Endothelial cell of umbilical vein (primary cell): ENCODE results near the gene CTNND2. TPM values are rescaled to one million over a fixed set of nuclear protein-coding genes. Genes with fewer than 3 reads are reported as not detected.

ENCODE experiments used
- BruUV-seq: library from RNA; stranded (reverse); fragments of 400-500 nt; replicated peaks from 2 replicates; lab custom pipeline; 2021; lab: Mats Ljungman, UMichigan
- CTCF ChIA-PET: fragments of 300-600, 350-600 bp; sonication (Branson Sonifier 250); formaldehyde crosslinking; loops from one replicate; lab custom pipeline; 2021; ENCODE audit warnings: antibody characterized with exemption, inconsistent platforms; lab: Charles Lee
- POLR2A ChIA-PET: fragments of 300-600, 350-600 bp; sonication (Branson Sonifier 250); formaldehyde crosslinking; loops from one replicate; lab custom pipeline; 2021; ENCODE audit warnings: antibody characterized with exemption, inconsistent platforms; lab: Charles Lee
- DNase-seq: peaks from one replicate; pipeline ENCODE4 v3.0.0-alpha.2; 2011; ENCODE audit warnings: low read depth, low spot score
- FAIRE-seq: peaks from 2 replicates; lab custom pipeline; 2011; peaks lifted over from hg19 to GRCh38; lab: Jason Lieb, UNC
- H2AFZ ChIP-seq: 2 replicates; pipeline ENCODE4 v1.6.0; 2012; ENCODE audit warnings: low read depth, low read length, control low read depth, inconsistent platforms
- H3K27ac ChIP-seq: 2 replicates; pipeline ENCODE4 v1.5.1; 2011; ENCODE audit warnings: low read depth, mild to moderate bottlenecking, control low read depth, low read length, moderate library complexity; ENCODE audit not compliant: insufficient read depth
- H3K27me3 ChIP-seq, 2 experiments: 2 replicates each; pipeline versions ENCODE4 v1.6.0 to v1.6.1; 2011; ENCODE audit warnings: low read length in 2 of 2, mixed read lengths in 1 of 2; ENCODE audit not compliant: control insufficient read depth in 2 of 2, insufficient read depth in 2 of 2
- H3K36me3 ChIP-seq, 2 experiments: 2 replicates in 1 of 2; 3 replicates in 1 of 2; pipeline ENCODE4 v1.5.1; 2011; ENCODE audit warnings: low read length in 2 of 2, mild to moderate bottlenecking in 1 of 2, moderate library complexity in 1 of 2; ENCODE audit not compliant: control insufficient read depth in 2 of 2, insufficient read depth in 2 of 2; ENCODE audit errors: extremely low read depth in 1 of 2
- H3K4me1 ChIP-seq: 3 replicates; pipeline ENCODE4 v1.5.1; 2011; ENCODE audit warnings: mild to moderate bottlenecking, low read length; ENCODE audit not compliant: control insufficient read depth, insufficient read depth; ENCODE audit errors: extremely low read depth
- H3K4me2 ChIP-seq: 2 replicates; pipeline ENCODE4 v1.6.1; 2011; ENCODE audit warnings: low read length, control low read depth, mixed read lengths; ENCODE audit not compliant: insufficient read depth
- H3K4me3 ChIP-seq, 3 experiments: fragments of 200-600 bp in 1 of 3; sonication (generic), shearing (Covaris generic) in 1 of 3; replicated peaks in 1 of 3; 2 replicates each; pipeline ENCODE4 v1.5.1; 2011 to 2016; ENCODE audit warnings: control low read depth in 3 of 3, low read length in 3 of 3, mild to moderate bottlenecking in 2 of 3, inconsistent platforms in 1 of 3, low read depth in 1 of 3, moderate library complexity in 1 of 3; ENCODE audit not compliant: insufficient read depth in 1 of 3
- H3K79me2 ChIP-seq: 2 replicates; pipeline ENCODE4 v1.6.0; 2012; ENCODE audit warnings: low read length, inconsistent platforms; ENCODE audit not compliant: control insufficient read depth, insufficient read depth
- H3K9ac ChIP-seq: replicated peaks from 2 replicates; pipeline ENCODE3; 2011; ENCODE audit warnings: low read length, control low read depth; ENCODE audit not compliant: insufficient read depth; ENCODE audit errors: extremely low read depth
- H3K9me1 ChIP-seq: replicated peaks from 3 replicates; pipeline ENCODE4 v1.6.0; 2011; ENCODE audit warnings: mild to moderate bottlenecking, low read length; ENCODE audit not compliant: control insufficient read depth, insufficient read depth; ENCODE audit errors: extremely low read depth
- H3K9me3 ChIP-seq: replicated peaks from 2 replicates; pipeline ENCODE4 v1.5.1; 2012; ENCODE audit warnings: low read length, inconsistent platforms; ENCODE audit not compliant: control insufficient read depth, insufficient read depth
- H4K20me1 ChIP-seq: replicated peaks from 2 replicates; pipeline ENCODE3; 2011; ENCODE audit warnings: mild to moderate bottlenecking, low read length; ENCODE audit not compliant: control insufficient read depth, insufficient read depth; ENCODE audit errors: extremely low read depth
- EZH2 ChIP-seq: IDR thresholded peaks from 2 replicates; pipeline ENCODE4 v1.6.1; 2012; ENCODE audit warnings: borderline replicate concordance, low read depth, mild to moderate bottlenecking, moderate library complexity, low read length, inconsistent platforms; ENCODE audit not compliant: severe bottlenecking
- FOS ChIP-seq: IDR thresholded peaks from 2 replicates; pipeline ENCODE4 v1.6.1; 2011; ENCODE audit warnings: mild to moderate bottlenecking, low read length, moderate library complexity, borderline replicate concordance; ENCODE audit not compliant: insufficient read depth
- GATA2 ChIP-seq: IDR thresholded peaks from 2 replicates; pipeline ENCODE4 v1.7.0; 2011; ENCODE audit warnings: low read depth, mild to moderate bottlenecking, moderate library complexity, mixed read lengths, low read length; ENCODE audit not compliant: insufficient read length, insufficient read depth
- JUN ChIP-seq: IDR thresholded peaks from 2 replicates; pipeline ENCODE4 v1.6.1; 2011; ENCODE audit warnings: borderline replicate concordance, low read depth; ENCODE audit not compliant: insufficient read length, insufficient read depth
- MAX ChIP-seq: IDR thresholded peaks from 2 replicates; pipeline ENCODE4 v1.6.1; 2011; ENCODE audit not compliant: insufficient read depth, insufficient read length
- MYC ChIP-seq: IDR thresholded peaks from one replicate; pipeline ENCODE4 v1.6.1; 2011; ENCODE audit warnings: mild to moderate bottlenecking, low read depth, low read length
- POLR2A ChIP-seq: IDR thresholded peaks from 2 replicates; pipeline ENCODE4 v1.6.1; 2012; ENCODE audit warnings: low read depth, mild to moderate bottlenecking, control low read depth, low read length
- POLR2AphosphoS5 ChIP-seq: IDR thresholded peaks from 2 replicates; pipeline ENCODE4 v1.6.1; 2012; ENCODE audit warnings: low read depth, mild to moderate bottlenecking, control low read depth, low read length, moderate library complexity; ENCODE audit not compliant: insufficient read depth
- dilution Hi-C: fragments of 300-500 bp; cut with MboI; formaldehyde crosslinking; loops from one replicate; pipeline ENCODE4 v1.15.0; 2019; ENCODE audit warnings: low sequenced_read_pairs; ENCODE audit not compliant: extremely low pct_ligation_motif_present
- intact Hi-C: fragments of 100-400 bp; cut with micrococcal nuclease; formaldehyde crosslinking; loops from one replicate; pipeline ENCODE4 v1.10.0; 2022
- polyA plus RNA-seq, 4 experiments: library from polyadenylated mRNA; depleted of rRNA in 3 of 4; stranded (reverse) in 3 of 4; unstranded in 1 of 4; fragments of >200 nt; gene quantifications; 2 replicates each; pipeline versions ENCODE4 v1.2.1 to v1.2.3, GENCODE V29; 2011 to 2012; ENCODE audit warnings: missing spikeins in 1 of 4
- total RNA-seq: library from RNA; stranded (reverse); gene quantifications from 2 replicates; pipeline ENCODE4 v1.2.3, GENCODE V29; 2021
- TF ChIP-seq, protein P1 (sequence below), 2 donors: IDR thresholded peaks; 1 replicate in 1 of 2; 2 replicates in 1 of 2; pipeline ENCODE4 v1.5.1; 2011; ENCODE audit warnings: low read length in 2 of 2, mild to moderate bottlenecking in 2 of 2, moderate library complexity in 2 of 2, control low read depth in 1 of 2, inconsistent platforms in 1 of 2, low read depth in 1 of 2; ENCODE audit not compliant: insufficient read depth in 1 of 2; ENCODE audit errors: extremely low read depth in 1 of 2

Gene CTNND2
- total and polyA plus RNA-seq, 2 donors (not counting 3 experiments of a cell fraction or from before 2014, with no cell fraction given): not detected

- H3K9me1 ChIP-seq: no peaks in the 10 kb centered on the region
- H3K27ac ChIP-seq: no peak overlapping the region
- H3K27me3 ChIP-seq: no peaks in the 10 kb centered on the region
- no peak for DNase-seq
- no peaks in the 10 kb centered on the region for H4K20me1 ChIP-seq
- no peak for FAIRE-seq
- no peaks in the 10 kb centered on the region for H3K9me3 ChIP-seq
- intact Hi-C loops (no loop called here), dilution Hi-C loops (no loop called here)
- H3K79me2 ChIP-seq: no peaks in the 10 kb centered on the region
- TF ChIP-seq MYC (no peak), FOS (no peak), GATA2 (no peak), EZH2 (no peak), POLR2AphosphoS5 (no peak), POLR2A (no peak)
- TF ChIP-seq, protein P1, sequence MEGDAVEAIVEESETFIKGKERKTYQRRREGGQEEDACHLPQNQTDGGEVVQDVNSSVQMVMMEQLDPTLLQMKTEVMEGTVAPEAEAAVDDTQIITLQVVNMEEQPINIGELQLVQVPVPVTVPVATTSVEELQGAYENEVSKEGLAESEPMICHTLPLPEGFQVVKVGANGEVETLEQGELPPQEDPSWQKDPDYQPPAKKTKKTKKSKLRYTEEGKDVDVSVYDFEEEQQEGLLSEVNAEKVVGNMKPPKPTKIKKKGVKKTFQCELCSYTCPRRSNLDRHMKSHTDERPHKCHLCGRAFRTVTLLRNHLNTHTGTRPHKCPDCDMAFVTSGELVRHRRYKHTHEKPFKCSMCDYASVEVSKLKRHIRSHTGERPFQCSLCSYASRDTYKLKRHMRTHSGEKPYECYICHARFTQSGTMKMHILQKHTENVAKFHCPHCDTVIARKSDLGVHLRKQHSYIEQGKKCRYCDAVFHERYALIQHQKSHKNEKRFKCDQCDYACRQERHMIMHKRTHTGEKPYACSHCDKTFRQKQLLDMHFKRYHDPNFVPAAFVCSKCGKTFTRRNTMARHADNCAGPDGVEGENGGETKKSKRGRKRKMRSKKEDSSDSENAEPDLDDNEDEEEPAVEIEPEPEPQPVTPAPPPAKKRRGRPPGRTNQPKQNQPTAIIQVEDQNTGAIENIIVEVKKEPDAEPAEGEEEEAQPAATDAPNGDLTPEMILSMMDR (IDR thresholded peaks at IDR 0.05; ENCODE audit: extremely low read depth in 1 of 2, insufficient read depth in 1 of 2, low read depth in 1 of 2, low read length in 2 of 2): no peak
- H2AFZ ChIP-seq: no peak overlapping the region
- H3K36me3 ChIP-seq: no peaks in the 10 kb centered on the region
- no peak overlapping the region for H3K4me3 ChIP-seq
- ChIA-PET POLR2A (no interaction called here), CTCF (no interaction called here)
- no TSS peak for BruUV-seq
- no peak overlapping the region for H3K9ac ChIP-seq
- no peak overlapping the region for H3K4me2 ChIP-seq
- H3K4me1 ChIP-seq: no peaks in the 10 kb centered on the region
Measured at GRCh38 chr5:11596657-11597071, 307.6 kb downstream of the CTNND2 start.

GRCh38 chr5:11596185-11596584 lies 308.1 kb downstream of the CTNND2 start:
- intact Hi-C loops (no loop called here), dilution Hi-C loops (no loop called here)
- no peak overlapping the region for H3K4me3 ChIP-seq
- H3K9me3 ChIP-seq: no peaks in the 10 kb centered on the region
- BruUV-seq: no TSS peak
- no peak for DNase-seq
- FAIRE-seq: no peak
- no peaks in the 10 kb centered on the region for H3K9me1 ChIP-seq
- H4K20me1 ChIP-seq: no peaks in the 10 kb centered on the region
- no peaks in the 10 kb centered on the region for H3K4me1 ChIP-seq
- H3K27me3 ChIP-seq: no peaks in the 10 kb centered on the region
- no peaks in the 10 kb centered on the region for H3K79me2 ChIP-seq
- TF ChIP-seq EZH2: no peak
- TF ChIP-seq MYC: no peak
- no peak for TF ChIP-seq POLR2AphosphoS5
- TF ChIP-seq FOS: no peak
- no peak for TF ChIP-seq MAX
- TF ChIP-seq GATA2: no peak
- no peak for TF ChIP-seq JUN
- TF ChIP-seq POLR2A: no peak
- TF ChIP-seq, protein P1 (IDR thresholded peaks at IDR 0.05; ENCODE audit: extremely low read depth in 1 of 2, insufficient read depth in 1 of 2, low read depth in 1 of 2, low read length in 2 of 2): no peak
- ChIA-PET CTCF (no interaction called here), POLR2A (no interaction called here)
- no peak overlapping the region for H3K4me2 ChIP-seq
- H3K27ac ChIP-seq: no peak overlapping the region
- no peak overlapping the region for H3K9ac ChIP-seq
- H2AFZ ChIP-seq: no peak overlapping the region
- H3K36me3 ChIP-seq: no peaks in the 10 kb centered on the region
